IMR-90 (cell line): Measurements from ENCODE around the gene ACOX3.

ENCODE experiments used
- BHLHE40 ChIP-seq: fragments of 150-350 bp; IDR thresholded peaks from 2 replicates; pipeline ENCODE4 v1.6.1; 2016; ENCODE audit warnings: mild to moderate bottlenecking, low read depth, low read length
- CEBPB ChIP-seq: IDR thresholded peaks from 2 replicates; pipeline ENCODE4 v1.6.1; 2012; ENCODE audit warnings: low read depth, low read length, improper control_type of control experiment
- CHD1 ChIP-seq: IDR thresholded peaks from 2 replicates; pipeline ENCODE4 v1.6.1; 2012; ENCODE audit warnings: low read depth, low read length, improper control_type of control experiment
- CTCF ChIP-seq: conservative IDR thresholded peaks from 2 replicates; pipeline ENCODE4 v1.5.1; 2012; ENCODE audit warnings: mild to moderate bottlenecking, low read depth, low read length, improper control_type of control experiment
- FOS ChIP-seq: fragments of 150-350 bp; IDR thresholded peaks from 2 replicates; pipeline ENCODE4 v1.6.1; 2016; ENCODE audit warnings: low read depth, low read length
- MAFK ChIP-seq: IDR thresholded peaks from 2 replicates; pipeline ENCODE4 v1.6.1; 2012; ENCODE audit warnings: low read depth, low read length, improper control_type of control experiment
- NFE2L2 ChIP-seq: fragments of 150-350 bp; IDR thresholded peaks from 2 replicates; pipeline ENCODE4 v1.6.1; 2016; ENCODE audit warnings: low read depth, mild to moderate bottlenecking, low read length
- POLR2A ChIP-seq: IDR thresholded peaks from 2 replicates; pipeline ENCODE4 v1.6.1; 2012; ENCODE audit warnings: mild to moderate bottlenecking, low read depth, low read length
- RAD21 ChIP-seq: IDR thresholded peaks from 2 replicates; pipeline ENCODE4 v1.6.1; 2012; ENCODE audit warnings: low read length, improper control_type of control experiment
- RCOR1 ChIP-seq: IDR thresholded peaks from 2 replicates; pipeline ENCODE4 v1.6.1; 2012; ENCODE audit warnings: mild to moderate bottlenecking, low read length, improper control_type of control experiment; ENCODE audit not compliant: insufficient replicate concordance
- RFX5 ChIP-seq: IDR thresholded peaks from 2 replicates; pipeline ENCODE4 v1.8.0; 2012; ENCODE audit warnings: low read depth, mild to moderate bottlenecking, low read length, moderate library complexity
- SMC3 ChIP-seq: fragments of 150-350 bp; IDR thresholded peaks from 2 replicates; pipeline ENCODE4 v1.6.1; 2016; ENCODE audit warnings: low read depth, mild to moderate bottlenecking, antibody characterized with exemption, low read length, moderate library complexity
- USF2 ChIP-seq: fragments of 150-350 bp; IDR thresholded peaks from 2 replicates; pipeline ENCODE4 v1.6.1; 2017; ENCODE audit warnings: mild to moderate bottlenecking, antibody characterized with exemption, low read length, low read depth

GRCh38 chr4:8488791-8489369, 48.4 kb upstream of the ACOX3 start:
- no peak for TF ChIP-seq CTCF
- no peak for TF ChIP-seq MAFK
- no peak for TF ChIP-seq RFX5
- TF ChIP-seq USF2 = no peak
- TF ChIP-seq FOS = no peak
- no peak for TF ChIP-seq RCOR1
- TF ChIP-seq RAD21 = no peak
- no peak for TF ChIP-seq POLR2A
- no peak for TF ChIP-seq CHD1
- TF ChIP-seq SMC3 = no peak
- no peak for TF ChIP-seq NFE2L2
- no peak for TF ChIP-seq CEBPB
- TF ChIP-seq BHLHE40 = no peak
